ENCODE measurements around the gene CCDC158.

The CCDC158 gene

DNA sequence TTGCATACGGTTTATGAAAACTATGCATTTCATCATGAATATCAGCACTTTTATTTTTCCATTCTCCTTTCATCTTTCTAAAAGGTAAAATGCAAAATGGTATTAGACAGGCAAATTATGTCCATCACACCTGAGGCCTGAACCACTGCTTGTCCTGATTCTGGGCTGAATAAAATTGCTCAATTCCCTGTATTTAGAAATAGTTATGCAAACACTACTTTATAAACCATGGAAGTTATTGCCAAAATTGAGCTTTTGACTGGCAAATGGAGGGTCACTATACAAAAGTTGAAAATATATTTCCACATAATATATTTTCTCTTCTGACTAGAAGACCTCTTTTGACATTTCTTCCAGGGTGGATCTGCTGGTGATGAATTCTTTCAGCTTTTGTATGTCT is 148.4 kb downstream of the CCDC158 start:
- TF ChIP-seq, protein P1, sequence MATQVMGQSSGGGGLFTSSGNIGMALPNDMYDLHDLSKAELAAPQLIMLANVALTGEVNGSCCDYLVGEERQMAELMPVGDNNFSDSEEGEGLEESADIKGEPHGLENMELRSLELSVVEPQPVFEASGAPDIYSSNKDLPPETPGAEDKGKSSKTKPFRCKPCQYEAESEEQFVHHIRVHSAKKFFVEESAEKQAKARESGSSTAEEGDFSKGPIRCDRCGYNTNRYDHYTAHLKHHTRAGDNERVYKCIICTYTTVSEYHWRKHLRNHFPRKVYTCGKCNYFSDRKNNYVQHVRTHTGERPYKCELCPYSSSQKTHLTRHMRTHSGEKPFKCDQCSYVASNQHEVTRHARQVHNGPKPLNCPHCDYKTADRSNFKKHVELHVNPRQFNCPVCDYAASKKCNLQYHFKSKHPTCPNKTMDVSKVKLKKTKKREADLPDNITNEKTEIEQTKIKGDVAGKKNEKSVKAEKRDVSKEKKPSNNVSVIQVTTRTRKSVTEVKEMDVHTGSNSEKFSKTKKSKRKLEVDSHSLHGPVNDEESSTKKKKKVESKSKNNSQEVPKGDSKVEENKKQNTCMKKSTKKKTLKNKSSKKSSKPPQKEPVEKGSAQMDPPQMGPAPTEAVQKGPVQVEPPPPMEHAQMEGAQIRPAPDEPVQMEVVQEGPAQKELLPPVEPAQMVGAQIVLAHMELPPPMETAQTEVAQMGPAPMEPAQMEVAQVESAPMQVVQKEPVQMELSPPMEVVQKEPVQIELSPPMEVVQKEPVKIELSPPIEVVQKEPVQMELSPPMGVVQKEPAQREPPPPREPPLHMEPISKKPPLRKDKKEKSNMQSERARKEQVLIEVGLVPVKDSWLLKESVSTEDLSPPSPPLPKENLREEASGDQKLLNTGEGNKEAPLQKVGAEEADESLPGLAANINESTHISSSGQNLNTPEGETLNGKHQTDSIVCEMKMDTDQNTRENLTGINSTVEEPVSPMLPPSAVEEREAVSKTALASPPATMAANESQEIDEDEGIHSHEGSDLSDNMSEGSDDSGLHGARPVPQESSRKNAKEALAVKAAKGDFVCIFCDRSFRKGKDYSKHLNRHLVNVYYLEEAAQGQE (IDR thresholded peaks at IDR 0.05; ENCODE audit: low read depth), result no peak

- TF ChIP-seq RAD21 (IDR thresholded peaks at IDR 0.05; ENCODE audit: low read depth) (no peak), CEBPB (IDR thresholded peaks at IDR 0.05) (no peak)
- TF ChIP-seq, protein P1 (IDR thresholded peaks at IDR 0.05; ENCODE audit: low read depth), result no peak
Observed at GRCh38 chr4:76272073-76272472, 148.9 kb downstream of the CCDC158 start.

DNA sequence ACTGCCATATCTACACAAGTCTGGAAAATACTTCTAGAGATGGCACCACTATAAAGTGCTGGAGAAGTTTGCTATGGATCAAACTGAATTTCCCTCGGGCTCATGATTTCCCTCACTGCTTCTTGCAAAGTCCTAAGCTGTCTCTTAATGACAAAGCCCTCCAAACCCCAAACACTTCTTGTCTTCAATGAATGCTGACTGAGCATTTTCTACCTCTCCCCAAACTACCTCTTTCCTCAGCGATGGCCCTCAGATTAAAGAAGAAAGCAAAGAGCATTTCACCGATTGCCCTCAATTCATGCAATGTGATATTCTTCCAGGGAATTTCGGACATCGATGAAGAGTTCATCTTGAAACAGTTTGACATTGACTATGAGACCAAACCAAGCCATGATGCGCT is 149.7 kb downstream of the CCDC158 start:
- TF ChIP-seq CEBPB (IDR thresholded peaks at IDR 0.05), result no peak
- TF ChIP-seq, protein P2, sequence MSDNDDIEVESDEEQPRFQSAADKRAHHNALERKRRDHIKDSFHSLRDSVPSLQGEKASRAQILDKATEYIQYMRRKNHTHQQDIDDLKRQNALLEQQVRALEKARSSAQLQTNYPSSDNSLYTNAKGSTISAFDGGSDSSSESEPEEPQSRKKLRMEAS (IDR thresholded peaks at IDR 0.05), result no peak
- no peak for TF ChIP-seq TAF1 (IDR thresholded peaks at IDR 0.05; ENCODE audit: low read depth)
- no peak for TF ChIP-seq FOXM1 (IDR thresholded peaks at IDR 0.05; ENCODE audit: borderline replicate concordance, low read depth)
- no peak for TF ChIP-seq TCF12 (IDR thresholded peaks at IDR 0.05; ENCODE audit: low read depth)
- TF ChIP-seq EP300 (IDR thresholded peaks at IDR 0.05; ENCODE audit: borderline replicate concordance), result no peak
- no peak for TF ChIP-seq USF1 (IDR thresholded peaks at IDR 0.05)
- TF ChIP-seq TEAD4 (IDR thresholded peaks at IDR 0.05), result no peak
- TF ChIP-seq, protein P1 (IDR thresholded peaks at IDR 0.05; ENCODE audit: low read depth), result no peak

GRCh38 chr4:76270244-76271175 is 150.4 kb downstream of the CCDC158 start:
- TF ChIP-seq TAF1 (IDR thresholded peaks at IDR 0.05; ENCODE audit: low read depth), result no peak
- TF ChIP-seq YY1 (IDR thresholded peaks at IDR 0.05; ENCODE audit: low read depth), result no peak
- no peak for TF ChIP-seq NFIC (IDR thresholded peaks at IDR 0.05)
- no peak for TF ChIP-seq RAD21 (IDR thresholded peaks at IDR 0.05; ENCODE audit: low read depth)
- TF ChIP-seq TEAD4 (IDR thresholded peaks at IDR 0.05), result no peak
- TF ChIP-seq FOXM1 (IDR thresholded peaks at IDR 0.05; ENCODE audit: borderline replicate concordance, low read depth), result no peak
- TF ChIP-seq, protein P1 (IDR thresholded peaks at IDR 0.05; ENCODE audit: low read depth), result no peak
- no peak for TF ChIP-seq CEBPB (IDR thresholded peaks at IDR 0.05)
- no peak for TF ChIP-seq EP300 (IDR thresholded peaks at IDR 0.05; ENCODE audit: borderline replicate concordance)
- TF ChIP-seq, protein P2 (IDR thresholded peaks at IDR 0.05), result no peak
- TF ChIP-seq ZBTB7A (IDR thresholded peaks at IDR 0.05; ENCODE audit: low read depth), result no peak
- TF ChIP-seq USF1 (IDR thresholded peaks at IDR 0.05), result no peak
- no peak for TF ChIP-seq TCF12 (IDR thresholded peaks at IDR 0.05; ENCODE audit: low read depth)
- no peak for TF ChIP-seq EGR1 (IDR thresholded peaks at IDR 0.05)
- no peak for TF ChIP-seq CREB1 (IDR thresholded peaks at IDR 0.05; ENCODE audit: low read depth)
